Activated T-helper 2 cell treated with anti-CD3 and anti-CD28 coated beads, Interferon-gamma antibody, Interleukin-2, Interleukin-4, amounts not matched to agents 10 μg/mL and 5 μg/mL and 100 μg/mL, durations not matched to agents 14 hours and 24 hours and 36 hours (primary cell): ENCODE results near the gene PIBF1. TPM values are rescaled to one million over a fixed set of nuclear protein-coding genes. Genes with fewer than 3 reads are reported as not detected.
"Not testable (repeated sequence)": the region's sequence is repeated elsewhere in the genome, so short reads cannot be mapped to it uniquely, and the experiment has no call there.

Experiments
- DNase-seq: peaks from one replicate; pipeline ENCODE4 v3.0.0; 2021; ENCODE audit warnings: low spot score
- H3K27ac Mint-ChIP-seq: one replicate; pipeline ENCODE4 v1.8.0; 2021; ENCODE audit warnings: mixed read lengths
- H3K27me3 Mint-ChIP-seq: one replicate; pipeline ENCODE4 v1.8.0; 2021; ENCODE audit warnings: low read depth, mixed read lengths
- H3K36me3 Mint-ChIP-seq: one replicate; pipeline ENCODE4 v1.8.0; 2021; ENCODE audit warnings: low read depth, mixed read lengths
- H3K4me1 Mint-ChIP-seq: one replicate; pipeline ENCODE4 v1.8.0; 2021; ENCODE audit warnings: low read depth, mixed read lengths
- H3K4me3 Mint-ChIP-seq: one replicate; pipeline ENCODE4 v1.8.0; 2021; ENCODE audit warnings: low read depth, mild to moderate bottlenecking, moderate library complexity, mixed read lengths
- H3K9me3 Mint-ChIP-seq: one replicate; pipeline ENCODE4 v1.8.0; 2021; ENCODE audit warnings: mixed read lengths
- intact Hi-C: fragments of 100-400 bp; cut with micrococcal nuclease; formaldehyde crosslinking; loops from one replicate; pipeline ENCODE4 v1.15.1; 2023
- total RNA-seq: library from RNA; stranded (reverse); gene quantifications from 2 replicates; pipeline ENCODE4 v1.2.3, GENCODE V29; 2022

Gene PIBF1
- total RNA-seq, 1 donor from 2014 or later = 22.1 TPM

- Mint-ChIP-seq H3K27ac (no peak overlapping the region), H3K27me3 (no peaks in the 10 kb centered on the region), H3K9me3 (peaks cover 6% of the 10 kb centered on the region), H3K4me3 (no peak overlapping the region), H3K4me1 (peaks cover 20% of the 10 kb centered on the region), H3K36me3 (peaks cover 54% of the 10 kb centered on the region)
- DNase-seq = no peak
- intact Hi-C loops = no loop called here
Measured at GRCh38 chr13:72788831-72789230, 6.9 kb downstream of the PIBF1 start.

DNA sequence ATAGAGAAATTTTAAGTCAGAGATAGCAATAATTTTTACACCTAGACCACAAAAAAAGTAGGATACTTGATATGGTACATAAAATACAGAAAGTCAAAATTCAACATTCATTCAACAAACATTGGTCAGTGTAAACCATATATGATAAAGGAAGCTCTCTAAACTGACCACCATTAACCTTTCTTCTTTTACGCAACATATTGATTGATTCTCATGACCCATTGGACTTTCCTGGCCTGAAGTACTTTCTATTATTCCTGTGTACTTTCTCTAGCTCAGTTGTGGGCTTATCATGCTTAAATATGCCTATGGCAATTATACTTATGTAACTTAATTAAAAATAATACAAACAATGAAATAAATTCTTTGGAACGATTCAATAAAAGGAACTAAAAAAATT is 10.7 kb downstream of the PIBF1 start:
- DNase-seq = no peak
- H3K27me3 Mint-ChIP-seq = no peaks in the 10 kb centered on the region
- no peak overlapping the region for H3K4me3 Mint-ChIP-seq
- H3K4me1 Mint-ChIP-seq = peaks cover 8% of the 10 kb centered on the region
- peaks cover 66% of the 10 kb centered on the region for H3K36me3 Mint-ChIP-seq
- intact Hi-C loops = no loop called here
- peaks cover 10% of the 10 kb centered on the region for H3K9me3 Mint-ChIP-seq
- H3K27ac Mint-ChIP-seq = no peak overlapping the region

DNA sequence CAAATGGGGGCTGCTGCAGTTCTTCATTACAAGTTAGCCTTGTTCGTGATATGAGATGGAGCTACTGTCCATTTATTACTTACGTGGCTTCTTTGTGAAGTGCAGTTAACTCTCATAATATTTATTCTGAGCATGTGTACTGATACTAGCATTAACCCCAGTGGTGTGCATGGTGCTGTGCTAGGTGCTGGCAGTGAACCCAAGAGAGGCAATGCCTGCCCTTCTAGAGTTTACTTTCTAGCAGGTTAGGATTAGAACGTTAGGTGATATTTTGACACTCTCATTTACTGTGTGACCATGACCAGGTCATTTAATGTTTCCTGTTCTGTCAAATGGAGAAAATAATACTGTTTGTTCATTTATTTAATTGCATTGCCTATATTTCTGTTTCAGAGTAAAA is 16.9 kb downstream of the PIBF1 start:
- peaks cover 4% of the 10 kb centered on the region for H3K9me3 Mint-ChIP-seq
- no peak overlapping the region for H3K4me3 Mint-ChIP-seq
- H3K27me3 Mint-ChIP-seq = no peaks in the 10 kb centered on the region
- H3K27ac Mint-ChIP-seq = no peak overlapping the region
- no peak for DNase-seq
- peaks cover 57% of the 10 kb centered on the region for H3K36me3 Mint-ChIP-seq
- intact Hi-C loops = no loop called here
- H3K4me1 Mint-ChIP-seq = peaks cover 8% of the 10 kb centered on the region

DNA sequence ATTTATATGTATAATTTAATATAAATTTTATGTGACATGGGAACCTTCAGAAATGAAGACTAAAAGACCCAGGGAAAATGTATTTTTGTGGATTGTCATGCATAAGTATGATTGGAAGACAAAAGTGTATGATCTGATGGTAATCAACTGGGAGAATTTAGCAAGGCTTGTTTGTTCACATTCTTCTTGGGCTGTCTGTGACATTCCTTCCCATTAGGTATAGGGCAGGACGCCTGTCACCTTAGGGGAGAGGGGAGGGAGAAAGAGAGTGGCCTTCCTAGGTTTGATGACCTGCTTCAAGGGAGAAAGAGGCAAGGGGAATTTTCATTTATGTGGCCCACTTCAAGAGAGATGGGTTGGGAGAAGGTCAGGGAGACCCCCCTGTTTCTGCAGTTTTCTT is 22.4 kb downstream of the PIBF1 start:
- H3K4me3 Mint-ChIP-seq = no peak overlapping the region
- H3K27ac Mint-ChIP-seq = no peak overlapping the region
- DNase-seq = no peak
- intact Hi-C loops = no loop called here
- H3K4me1 Mint-ChIP-seq = no peaks in the 10 kb centered on the region
- peaks cover 4% of the 10 kb centered on the region for H3K9me3 Mint-ChIP-seq
- H3K36me3 Mint-ChIP-seq = peaks cover 47% of the 10 kb centered on the region
- no peaks in the 10 kb centered on the region for H3K27me3 Mint-ChIP-seq

DNA sequence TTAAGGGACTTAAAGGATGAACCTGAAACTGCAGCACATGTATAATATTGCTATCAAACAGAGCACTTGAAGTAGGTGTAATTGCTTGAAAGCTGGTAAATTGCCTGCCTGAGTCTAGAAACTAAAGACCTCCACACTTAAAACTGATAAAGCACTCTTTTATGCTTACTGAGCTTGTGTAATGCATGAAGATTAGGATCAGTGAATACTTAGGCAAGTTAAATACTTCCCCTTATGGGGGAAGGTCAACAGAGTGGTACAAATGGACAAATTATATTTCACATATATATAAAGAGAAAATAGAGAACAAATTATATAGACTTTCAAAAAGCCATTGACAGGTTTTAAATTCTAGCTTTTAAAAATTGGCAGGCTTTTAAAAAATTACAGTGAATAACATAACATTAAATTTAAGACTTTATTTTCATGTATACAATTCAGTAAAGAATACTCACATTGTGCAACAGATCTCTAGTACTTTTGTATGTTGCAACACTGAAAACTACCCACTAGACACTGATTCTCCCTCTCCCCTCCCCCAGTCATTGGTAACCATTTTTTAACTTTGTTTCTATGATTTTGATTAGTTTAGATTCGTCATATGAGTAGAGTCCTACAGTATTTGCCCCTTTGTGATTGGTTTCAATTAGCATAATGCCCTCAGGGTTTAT is 23.9 kb downstream of the PIBF1 start:
- Mint-ChIP-seq H3K4me1 (no peaks in the 10 kb centered on the region), H3K36me3 (peaks cover 42% of the 10 kb centered on the region), H3K27me3 (no peaks in the 10 kb centered on the region), H3K4me3 (no peak overlapping the region), H3K27ac (no peak overlapping the region), H3K9me3 (peaks cover 4% of the 10 kb centered on the region)
- no peak for DNase-seq
- intact Hi-C loops = no loop called here

DNA sequence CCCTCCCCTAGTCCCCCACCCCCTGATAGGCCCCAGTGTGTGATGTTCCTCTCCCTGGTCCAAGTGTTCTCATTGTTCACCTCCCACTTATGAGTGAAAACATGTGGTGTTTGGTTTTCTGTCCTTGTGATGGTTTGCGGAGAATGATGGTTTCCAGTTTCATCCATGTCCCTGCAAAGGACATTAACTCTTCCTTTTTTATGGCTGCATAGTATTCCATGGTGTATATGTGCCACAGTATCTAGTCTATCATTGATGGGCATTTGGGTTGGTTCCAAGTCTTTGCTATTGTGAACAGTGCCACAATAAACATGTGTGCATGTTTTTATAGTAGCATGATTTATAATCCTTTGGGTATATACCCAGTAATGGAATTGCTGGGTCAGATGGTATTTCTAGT is 24.6 kb downstream of the PIBF1 start:
- H3K9me3 Mint-ChIP-seq, H3K4me1 Mint-ChIP-seq, H3K27me3 Mint-ChIP-seq, intact Hi-C loops, DNase-seq, H3K4me3 Mint-ChIP-seq, H3K27ac Mint-ChIP-seq: not testable (repeated sequence)
- peaks cover 39% of the 10 kb centered on the region for H3K36me3 Mint-ChIP-seq

GRCh38 chr13:72808917-72809500 is 27.1 kb downstream of the PIBF1 start:
- Mint-ChIP-seq H3K27ac (no peak overlapping the region), H3K9me3 (peaks cover 4% of the 10 kb centered on the region)

GRCh38 chr13:72820156-72820897 is 38.4 kb downstream of the PIBF1 start:
- no peak overlapping the region for H3K27ac Mint-ChIP-seq

More at GRCh38 chr13:72808917-72809500, 27.1 kb downstream of the PIBF1 start:
- H3K4me1 Mint-ChIP-seq = no peaks in the 10 kb centered on the region
- H3K36me3 Mint-ChIP-seq = peaks cover 42% of the 10 kb centered on the region
- intact Hi-C loops = loop anchor here (1.0 kb wide), 1 partner anchor 899 kb away; no protein-coding TSS in a partner anchor
- no peak for DNase-seq
- no peak overlapping the region for H3K4me3 Mint-ChIP-seq
- H3K27me3 Mint-ChIP-seq = no peaks in the 10 kb centered on the region

DNA sequence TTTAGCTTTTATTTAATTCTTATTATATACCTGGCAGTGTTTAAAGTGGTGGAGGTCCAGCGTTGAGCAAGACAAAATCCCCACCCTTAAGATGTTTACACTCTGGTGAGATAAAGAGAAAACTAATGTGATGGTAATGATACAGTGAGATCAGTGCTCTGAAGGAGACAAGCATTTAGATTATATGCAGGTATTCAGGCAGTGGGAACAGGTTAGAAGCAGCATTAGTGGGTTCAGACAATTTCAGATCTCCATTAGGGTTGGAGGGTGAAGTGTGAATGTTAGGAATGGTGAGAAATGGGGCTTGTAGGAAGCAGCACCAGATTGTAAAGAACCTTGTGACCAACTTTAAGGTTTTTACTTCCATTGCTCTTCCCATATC is 39.0 kb downstream of the PIBF1 start:
- no peaks in the 10 kb centered on the region for H3K27me3 Mint-ChIP-seq
- H3K4me1 Mint-ChIP-seq = peaks cover 4% of the 10 kb centered on the region
- DNase-seq = no peak
- intact Hi-C loops = no loop called here
- H3K36me3 Mint-ChIP-seq = peaks cover 48% of the 10 kb centered on the region
- no peak overlapping the region for H3K4me3 Mint-ChIP-seq
- H3K9me3 Mint-ChIP-seq = no peaks in the 10 kb centered on the region
- no peak overlapping the region for H3K27ac Mint-ChIP-seq

More at GRCh38 chr13:72820156-72820897, 38.4 kb downstream of the PIBF1 start:
- Mint-ChIP-seq H3K27me3 (no peaks in the 10 kb centered on the region), H3K36me3 (peaks cover 47% of the 10 kb centered on the region), H3K4me1 (peaks cover 4% of the 10 kb centered on the region), H3K4me3 (no peak overlapping the region), H3K9me3 (no peaks in the 10 kb centered on the region)
- intact Hi-C loops = no loop called here
- DNase-seq = no peak

GRCh38 chr13:72823081-72823480 is 41.1 kb downstream of the PIBF1 start:
- H3K27ac Mint-ChIP-seq = no peak overlapping the region
- no peaks in the 10 kb centered on the region for H3K27me3 Mint-ChIP-seq
- intact Hi-C loops = no loop called here
- no peak overlapping the region for H3K4me3 Mint-ChIP-seq
- no peak for DNase-seq
- H3K36me3 Mint-ChIP-seq = peaks cover 60% of the 10 kb centered on the region
- H3K9me3 Mint-ChIP-seq = no peaks in the 10 kb centered on the region
- peaks cover 4% of the 10 kb centered on the region for H3K4me1 Mint-ChIP-seq

GRCh38 chr13:72823724-72824123 is 41.8 kb downstream of the PIBF1 start:
- no peaks in the 10 kb centered on the region for H3K27me3 Mint-ChIP-seq
- peaks cover 65% of the 10 kb centered on the region for H3K36me3 Mint-ChIP-seq
- H3K9me3 Mint-ChIP-seq = no peaks in the 10 kb centered on the region
- no peak for DNase-seq
- no peak overlapping the region for H3K27ac Mint-ChIP-seq
- peaks cover 4% of the 10 kb centered on the region for H3K4me1 Mint-ChIP-seq
- intact Hi-C loops = no loop called here
- H3K4me3 Mint-ChIP-seq = no peak overlapping the region

- Mint-ChIP-seq H3K4me1 (peaks cover 9% of the 10 kb centered on the region), H3K36me3 (peaks cover 39% of the 10 kb centered on the region), H3K9me3 (no peaks in the 10 kb centered on the region), H3K4me3 (no peak overlapping the region), H3K27me3 (no peaks in the 10 kb centered on the region), H3K27ac (no peak overlapping the region)
- DNase-seq = no peak
- intact Hi-C loops = no loop called here
Measured at GRCh38 chr13:72834601-72835000, 52.7 kb downstream of the PIBF1 start.

DNA sequence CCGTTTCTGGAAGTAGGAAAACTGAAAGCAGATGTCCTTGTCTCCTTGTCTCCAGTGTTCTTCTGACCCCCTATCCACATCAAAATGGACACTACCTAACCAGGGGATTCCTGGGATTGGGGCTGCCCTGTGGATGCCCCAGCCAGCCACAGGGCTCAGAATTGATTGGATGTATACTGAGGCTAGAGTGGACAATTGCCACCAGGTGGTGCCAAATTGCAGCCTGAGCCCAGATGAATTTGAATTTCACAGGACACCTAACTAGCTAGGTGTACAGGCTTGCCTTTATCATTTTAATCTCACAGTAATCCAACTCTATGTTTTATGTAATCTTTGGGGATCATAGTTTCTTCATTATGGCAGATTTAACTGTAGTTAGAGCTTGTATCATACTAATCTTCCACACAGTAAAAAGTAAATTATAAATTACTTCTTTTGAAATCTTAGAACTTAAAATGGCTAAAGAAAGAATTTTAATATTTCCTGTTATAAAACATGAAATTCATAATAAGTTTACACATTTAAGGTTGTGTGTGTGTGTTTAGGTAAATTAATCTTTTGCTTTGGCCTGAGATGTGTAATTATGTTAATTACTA is 58.0 kb downstream of the PIBF1 start:
- Mint-ChIP-seq H3K4me1 (peaks cover 1% of the 10 kb centered on the region), H3K4me3 (no peak overlapping the region), H3K27me3 (no peaks in the 10 kb centered on the region), H3K36me3 (peaks cover 19% of the 10 kb centered on the region), H3K9me3 (no peaks in the 10 kb centered on the region), H3K27ac (no peak overlapping the region)
- DNase-seq = no peak
- intact Hi-C loops = loop anchor here (1.0 to 2.0 kb wide), 2 partner anchors 219 to 868 kb away; partner anchors contain the start of gene KLF5
